Fibroblast of lung (primary cell): ENCODE measurements around the gene PADI2. TPM values are rescaled to one million over a fixed set of nuclear protein-coding genes. Genes with fewer than 3 reads are reported as not detected.

Source experiments
- DNase-seq, 2 donors: peaks; one replicate each; pipeline versions ENCODE4 v3.0.0 to v3.0.0-alpha.2; 2010; ENCODE audit warnings: low read depth in 2 of 2
- H2AFZ ChIP-seq: 2 replicates; pipeline ENCODE4 v1.5.1; 2012; ENCODE audit warnings: low read length, control low read depth, inconsistent platforms
- H3K27ac ChIP-seq: 2 replicates; pipeline ENCODE4 v1.5.1; 2011; ENCODE audit warnings: low read length, control low read depth; ENCODE audit not compliant: insufficient read depth
- H3K27me3 ChIP-seq: 2 replicates; pipeline ENCODE4 v1.5.1; 2011; ENCODE audit warnings: mild to moderate bottlenecking, low read length; ENCODE audit not compliant: control insufficient read depth, insufficient read depth
- H3K36me3 ChIP-seq: 2 replicates; pipeline ENCODE4 v1.5.1; 2011; ENCODE audit warnings: low read length; ENCODE audit not compliant: control insufficient read depth, insufficient read depth
- H3K4me1 ChIP-seq: 2 replicates; pipeline ENCODE4 v1.5.1; 2011; ENCODE audit warnings: low read length; ENCODE audit not compliant: control insufficient read depth, insufficient read depth; ENCODE audit errors: extremely low read depth
- H3K4me2 ChIP-seq: 2 replicates; pipeline ENCODE4 v1.5.1; 2011; ENCODE audit warnings: low read length, control low read depth; ENCODE audit not compliant: insufficient read depth; ENCODE audit errors: extremely low read depth
- H3K4me3 ChIP-seq, 4 experiments: fragments of 200-600 bp in 1 of 4; sonication (generic) in 1 of 4; replicated peaks in 1 of 4; 2 replicates each; pipeline ENCODE4 v1.5.1; 2011 to 2016; ENCODE audit warnings: low read length in 4 of 4, low read depth in 3 of 4, mild to moderate bottlenecking in 3 of 4, control low read depth in 2 of 4, inconsistent platforms in 1 of 4, mixed read lengths in 1 of 4; ENCODE audit not compliant: insufficient read depth in 1 of 4; ENCODE audit errors: control extremely low read depth in 1 of 4
- H3K79me2 ChIP-seq: 2 replicates; pipeline ENCODE4 v1.5.1; 2012; ENCODE audit warnings: mild to moderate bottlenecking, low read length, inconsistent platforms; ENCODE audit not compliant: control insufficient read depth, insufficient read depth
- H3K9ac ChIP-seq: 2 replicates; pipeline ENCODE4 v1.5.1; 2011; ENCODE audit warnings: mild to moderate bottlenecking, low read length, control low read depth; ENCODE audit not compliant: insufficient read depth
- H3K9me3 ChIP-seq: 2 replicates; pipeline ENCODE4 v1.5.1; 2012; ENCODE audit warnings: low read depth, low read length; ENCODE audit not compliant: control insufficient read depth, insufficient read depth
- H4K20me1 ChIP-seq: 2 replicates; pipeline ENCODE4 v1.5.1; 2011; ENCODE audit warnings: low read length; ENCODE audit not compliant: control insufficient read depth, insufficient read depth; ENCODE audit errors: extremely low read depth
- EZH2 ChIP-seq: IDR thresholded peaks from 2 replicates; pipeline ENCODE4 v1.5.1; 2012; ENCODE audit warnings: low read length, control low read depth, mild to moderate bottlenecking; ENCODE audit errors: missing control alignments
- polyA plus RNA-seq, 2 donors: library from polyadenylated mRNA; depleted of rRNA in 1 of 2; stranded (reverse) in 1 of 2; unstranded in 1 of 2; fragments of >200 nt; gene quantifications; 2 replicates each; pipeline ENCODE4 v1.2.1, GENCODE V29; 2011 to 2012; ENCODE audit warnings: missing spikeins in 1 of 2
- total RNA-seq: library from RNA; depleted of rRNA; stranded (reverse); fragments of >200 nt; gene quantifications from 2 replicates; pipeline ENCODE4 v1.2.1, GENCODE V29; 2014
- TF ChIP-seq, protein P1 (sequence below), 2 donors: IDR thresholded peaks in 1 of 2; conservative IDR thresholded peaks in 1 of 2; 1 replicate in 1 of 2; 2 replicates in 1 of 2; pipeline ENCODE4 v1.5.1; 2011 to 2012; ENCODE audit warnings: low read length in 2 of 2, control low read depth in 1 of 2, inconsistent platforms in 1 of 2, low read depth in 1 of 2, mild to moderate bottlenecking in 1 of 2

PADI2 gene
- total and polyA plus RNA-seq, 2 donors (not counting 1 experiment from before 2014, with no cell fraction given) = 0.03 TPM; not detected in 1

DNA sequence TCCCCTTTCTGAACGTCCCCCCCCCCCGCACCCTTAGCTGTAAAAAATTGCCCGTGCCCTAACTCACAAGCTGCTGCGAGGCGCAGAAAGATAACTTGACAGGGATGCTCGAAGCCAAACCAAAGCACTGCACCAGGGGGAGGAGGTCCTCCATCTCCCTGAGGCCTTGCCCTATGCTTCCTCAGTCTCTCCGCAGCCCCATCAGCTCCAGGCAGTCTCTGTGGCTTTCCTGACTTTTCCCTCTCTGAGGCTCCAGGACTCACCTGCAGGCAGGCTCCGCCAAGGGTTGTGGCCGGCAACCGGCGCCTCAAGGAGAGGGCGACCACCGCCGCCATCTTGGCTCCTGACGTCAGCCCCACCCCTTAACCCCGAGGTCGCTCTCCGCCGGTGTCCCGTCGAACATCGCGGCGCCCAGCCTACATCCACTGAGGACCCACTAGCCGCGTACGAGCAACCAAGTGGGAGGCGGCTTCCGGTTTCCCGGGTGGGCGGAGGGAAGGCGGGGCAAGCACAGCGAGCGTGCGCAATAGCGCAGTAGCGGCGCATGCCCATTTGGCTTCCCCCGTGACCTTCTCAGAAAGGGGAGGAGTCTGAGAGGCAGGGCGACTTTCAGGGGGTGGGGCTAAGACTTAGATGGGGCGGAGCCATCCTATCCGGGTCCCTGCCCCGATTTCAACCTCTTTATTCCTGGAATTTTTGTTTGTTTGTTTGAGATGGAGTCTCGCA is 65.4 kb downstream of the PADI2 start, which contains the start of gene SDHB:
Gene SDHB (minus strand): TSS at position 348 of the 726 bp plus-strand sequence. CDS start 13 bp downstream, at position 335.
- H3K27ac ChIP-seq = peak within 1 kb of the TSS; percentile 90
- peak within 1 kb of the TSS; percentile 79 for H3K9ac ChIP-seq
- peak within 1 kb of the TSS; percentile 97 for H2AFZ ChIP-seq
- no peaks in the 10 kb centered on the region for H4K20me1 ChIP-seq
- peaks cover 2% of the 10 kb centered on the region for H3K4me1 ChIP-seq
- H3K4me3 ChIP-seq = peak within 1 kb of the TSS; percentile 90 to 100 (median 96)
- H3K4me2 ChIP-seq = peak within 1 kb of the TSS; percentile 99
- peak; percentile 96 to 99 for DNase-seq
- TF ChIP-seq, protein P1, sequence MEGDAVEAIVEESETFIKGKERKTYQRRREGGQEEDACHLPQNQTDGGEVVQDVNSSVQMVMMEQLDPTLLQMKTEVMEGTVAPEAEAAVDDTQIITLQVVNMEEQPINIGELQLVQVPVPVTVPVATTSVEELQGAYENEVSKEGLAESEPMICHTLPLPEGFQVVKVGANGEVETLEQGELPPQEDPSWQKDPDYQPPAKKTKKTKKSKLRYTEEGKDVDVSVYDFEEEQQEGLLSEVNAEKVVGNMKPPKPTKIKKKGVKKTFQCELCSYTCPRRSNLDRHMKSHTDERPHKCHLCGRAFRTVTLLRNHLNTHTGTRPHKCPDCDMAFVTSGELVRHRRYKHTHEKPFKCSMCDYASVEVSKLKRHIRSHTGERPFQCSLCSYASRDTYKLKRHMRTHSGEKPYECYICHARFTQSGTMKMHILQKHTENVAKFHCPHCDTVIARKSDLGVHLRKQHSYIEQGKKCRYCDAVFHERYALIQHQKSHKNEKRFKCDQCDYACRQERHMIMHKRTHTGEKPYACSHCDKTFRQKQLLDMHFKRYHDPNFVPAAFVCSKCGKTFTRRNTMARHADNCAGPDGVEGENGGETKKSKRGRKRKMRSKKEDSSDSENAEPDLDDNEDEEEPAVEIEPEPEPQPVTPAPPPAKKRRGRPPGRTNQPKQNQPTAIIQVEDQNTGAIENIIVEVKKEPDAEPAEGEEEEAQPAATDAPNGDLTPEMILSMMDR (conservative IDR thresholded peaks at IDR 0.05 in 1 of 2, IDR thresholded peaks at IDR 0.05 in 1 of 2; ENCODE audit: low read depth in 1 of 2, low read length in 2 of 2) = no peak
- no peak for TF ChIP-seq EZH2
- H3K27me3 ChIP-seq = no peaks in the 10 kb centered on the region
- H3K9me3 ChIP-seq = no peaks in the 10 kb centered on the region
- H3K36me3 ChIP-seq = no peaks in the 10 kb centered on the region
- H3K79me2 ChIP-seq = peaks cover 30% of the 10 kb centered on the region

DNA sequence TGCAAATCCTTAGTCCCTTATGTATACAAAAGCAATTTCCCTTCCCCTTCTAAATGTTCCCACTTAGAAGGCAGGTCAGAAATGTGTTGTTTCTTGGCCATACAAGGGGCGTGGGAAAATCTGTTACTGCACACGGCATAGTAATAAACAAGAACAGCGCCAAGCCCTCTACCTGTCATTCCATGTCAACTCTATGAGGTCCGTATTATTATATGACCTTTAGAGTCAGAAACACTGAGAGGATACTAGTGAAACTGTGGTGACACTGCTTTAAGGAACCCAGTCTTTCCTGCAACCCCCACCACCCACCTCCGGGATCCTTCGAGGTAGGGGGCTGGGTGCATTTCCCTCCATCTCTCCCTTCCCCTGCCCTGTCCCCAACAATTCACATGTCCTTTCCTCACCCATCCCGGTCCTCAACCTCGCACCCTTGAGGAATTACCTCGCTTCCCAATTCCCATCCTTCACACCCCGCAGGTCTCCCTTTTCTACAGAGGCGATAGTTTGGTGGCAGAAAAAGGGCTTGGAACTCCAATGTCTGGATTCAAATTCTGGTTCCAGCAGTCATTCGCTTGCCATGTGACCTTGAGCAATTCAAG is 66.1 kb downstream of the PADI2 start:
- H2AFZ ChIP-seq = no peak overlapping the region
- peak overlapping the region; percentile 99 for H3K4me2 ChIP-seq
- H3K36me3 ChIP-seq = no peaks in the 10 kb centered on the region
- peaks cover 32% of the 10 kb centered on the region for H3K79me2 ChIP-seq
- H3K27me3 ChIP-seq = no peaks in the 10 kb centered on the region
- DNase-seq = no peak
- no peaks in the 10 kb centered on the region for H3K9me3 ChIP-seq
- TF ChIP-seq, protein P1 (conservative IDR thresholded peaks at IDR 0.05 in 1 of 2, IDR thresholded peaks at IDR 0.05 in 1 of 2; ENCODE audit: low read depth in 1 of 2, low read length in 2 of 2) = no peak
- TF ChIP-seq EZH2 = no peak
- H3K27ac ChIP-seq = peak overlapping the region; percentile 90
- H4K20me1 ChIP-seq = no peaks in the 10 kb centered on the region
- peak overlapping the region; percentile 90 to 100 (median 96) for H3K4me3 ChIP-seq
- H3K9ac ChIP-seq = peak overlapping the region; percentile 79
- H3K4me1 ChIP-seq = peaks cover 2% of the 10 kb centered on the region

- peaks cover 36% of the 10 kb centered on the region for H3K79me2 ChIP-seq
- H3K27ac ChIP-seq = no peak overlapping the region
- H3K9ac ChIP-seq = no peak overlapping the region
These were observed 66.6 kb downstream of the PADI2 start for GRCh38 chr1:17052641-17053040.

More at GRCh38 chr1:17052641-17053040, 66.6 kb downstream of the PADI2 start:
- Histone ChIP-seq H3K4me1 (peaks cover 2% of the 10 kb centered on the region), H3K4me2 (peak overlapping the region; percentile 99), H4K20me1 (no peaks in the 10 kb centered on the region), H3K27me3 (no peaks in the 10 kb centered on the region), H2AFZ (no peak overlapping the region), H3K36me3 (no peaks in the 10 kb centered on the region), H3K9me3 (no peaks in the 10 kb centered on the region), H3K4me3 (peak overlapping the region; percentile 90 to 100 (median 96))
- TF ChIP-seq EZH2 = no peak
- TF ChIP-seq, protein P1 (conservative IDR thresholded peaks at IDR 0.05 in 1 of 2, IDR thresholded peaks at IDR 0.05 in 1 of 2; ENCODE audit: low read depth in 1 of 2, low read length in 2 of 2) = no peak
- no peak for DNase-seq
